SKM-1 treated with dmso at 0.1 percent for 144 hours (cell line): ENCODE data around the gene FRK.
"Not testable (repeated sequence)": the region's sequence is repeated elsewhere in the genome, so short reads cannot be mapped to it uniquely, and the experiment has no call there.

Source experiments
- DNase-seq: peaks from one replicate; lab custom pipeline; 2025; ENCODE audit not compliant: unreplicated experiment; lab: John Stamatoyannopoulos, UW

The FRK gene

GRCh38 chr6:116060572-116061283, at the start of gene FRK:
Gene FRK, minus strand, starts transcription at chr6:116060891. Its CDS starts 580 bp downstream, at chr6:116060311.
- no peak for DNase-seq

- DNase-seq: no peak
Measured at GRCh38 chr6:116108836-116109235, 48.1 kb upstream of the FRK start.

GRCh38 chr6:116106146-116106545, 45.5 kb upstream of the FRK start:
- no peak for DNase-seq

GRCh38 chr6:116105247-116105646, 44.6 kb upstream of the FRK start:
- DNase-seq: no peak

- DNase-seq: no peak
Measured at GRCh38 chr6:116104636-116105035, 43.9 kb upstream of the FRK start.

- no peak for DNase-seq
Measured at GRCh38 chr6:116102873-116103272, 42.2 kb upstream of the FRK start.

GRCh38 chr6:116101790-116102189, 41.1 kb upstream of the FRK start:
- DNase-seq: no peak

GRCh38 chr6:116101302-116101718, 40.6 kb upstream of the FRK start:
- no peak for DNase-seq

GRCh38 chr6:116100419-116101301, 40.0 kb upstream of the FRK start, which contains the start of gene NT5DC1:
Gene NT5DC1, plus strand, starts transcription at chr6:116100853. Its CDS starts 78 bp downstream, at chr6:116100931.
- peak; percentile 78 for DNase-seq

- DNase-seq: no peak
Measured at GRCh38 chr6:116099036-116099435, 38.3 kb upstream of the FRK start.

- DNase-seq: peak; percentile 13
Measured at GRCh38 chr6:116096979-116097816, 36.5 kb upstream of the FRK start.

- DNase-seq: not testable (repeated sequence)
Measured at GRCh38 chr6:116096048-116096759, 35.5 kb upstream of the FRK start.

- DNase-seq: no peak
Measured at GRCh38 chr6:116094041-116094440, 33.4 kb upstream of the FRK start.

- no peak for DNase-seq
Measured at GRCh38 chr6:116090251-116090650, 29.6 kb upstream of the FRK start.

- DNase-seq: no peak
Measured at GRCh38 chr6:116088946-116089345, 28.3 kb upstream of the FRK start.

- no peak for DNase-seq
Measured at GRCh38 chr6:116087437-116088027, 26.8 kb upstream of the FRK start.

GRCh38 chr6:116084284-116084683, 23.6 kb upstream of the FRK start:
- no peak for DNase-seq

GRCh38 chr6:116083052-116083451, 22.4 kb upstream of the FRK start:
- no peak for DNase-seq

GRCh38 chr6:116078945-116079344, 18.3 kb upstream of the FRK start:
- DNase-seq: no peak

- no peak for DNase-seq
Measured at GRCh38 chr6:116078522-116078921, 17.8 kb upstream of the FRK start.
